ENCODE data around the gene ZNF503. TPM values are rescaled to one million over a fixed set of nuclear protein-coding genes. Genes with fewer than 3 reads are reported as not detected.

The ZNF503 gene
- total and polyA plus RNA-seq, 2 of the 8 experiments (the other 6 are each of a cell fraction or from before 2014, with no cell fraction given): 0.03 to 0.13 TPM

DNA sequence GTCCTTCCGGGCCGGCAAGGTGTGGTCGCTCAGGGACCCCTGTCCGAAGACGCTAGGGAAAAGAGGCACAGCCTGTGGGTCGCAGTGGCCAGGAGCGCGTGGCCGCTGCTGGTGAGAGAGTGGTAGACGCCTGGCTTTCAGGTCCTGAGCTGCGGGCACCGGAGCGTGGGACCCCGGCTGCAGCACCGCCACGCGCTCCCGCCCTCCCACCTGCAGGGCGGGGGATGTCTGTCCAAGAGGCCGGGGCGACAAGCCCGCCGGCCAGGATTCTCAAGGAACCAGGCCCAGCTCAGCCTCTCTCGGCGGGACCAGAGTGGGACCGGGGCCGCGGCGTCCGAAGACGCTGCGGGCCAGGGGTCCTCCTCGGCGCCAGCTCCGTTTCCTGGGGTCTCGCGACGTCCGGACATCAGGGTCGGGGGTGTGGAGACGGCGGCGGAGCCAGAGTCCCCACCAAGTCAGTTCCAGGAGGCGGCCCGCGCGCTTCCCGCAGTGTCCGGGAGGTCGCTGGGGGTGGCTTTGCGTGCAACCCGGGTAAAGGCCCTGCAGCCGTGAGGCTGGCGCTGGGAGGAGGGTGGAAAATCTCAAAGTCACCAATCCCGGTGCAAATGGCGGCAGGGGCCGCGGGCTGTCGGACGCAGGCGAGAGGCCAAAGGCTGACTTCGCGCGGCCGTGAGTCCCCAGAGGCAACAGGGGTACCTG, 5.5 kb downstream of the ZNF503 start:
- DNase-seq (ENCODE audit: low read depth in 1 of 2, low spot score in 2 of 2) (peak in 1 of 2 experiments; percentile 67), FAIRE-seq (no peak)
- Histone ChIP-seq H3K14ac (ENCODE audit: insufficient read length) (no peak overlapping the region), H2BK15ac (ENCODE audit: low read length) (no peak overlapping the region), H3K9me3 (ENCODE audit: insufficient read depth in 2 of 2, low read depth in 1 of 2, low read length in 1 of 2) (no peaks in the 10 kb centered on the region), H3K18ac (ENCODE audit: extremely low read depth, low read length) (peak overlapping the region; percentile 48), H3K9ac (replicated peaks in 1 of 4; ENCODE audit: extremely low read depth in 1 of 4, low read depth in 3 of 4, low read length in 3 of 4) (no peak overlapping the region), H3K23me2 (ENCODE audit: low read depth, low read length) (peaks cover 20% of the 10 kb centered on the region; the same call in 1 of the 2 replicates), H4K8ac (ENCODE audit: extremely low read depth, insufficient read depth, low read length) (peak overlapping the region; percentile 28; the same call in 1 of the 2 replicates), H3K36me3 (ENCODE audit: control insufficient read depth in 2 of 4, insufficient read depth in 4 of 4, low read length in 3 of 4) (peaks cover 0 to 5% (median 0%) of the 10 kb centered on the region in 4 experiments; a peak in 1 of 8 replicates), H3K79me2 (ENCODE audit: control insufficient read depth in 1 of 2, insufficient read depth in 2 of 2, low read length in 2 of 2) (no peaks in the 10 kb centered on the region), H2BK5ac (ENCODE audit: low read depth, low read length) (peak overlapping the region; percentile 5; the same call in 1 of the 2 replicates), H2AK5ac (ENCODE audit: low read depth, low read length) (no peak overlapping the region), H2AFZ (ENCODE audit: low read length) (peak overlapping the region; percentile 80; the same call in 1 of the 2 replicates), H3K23ac (ENCODE audit: insufficient read length) (no peak overlapping the region), H2BK120ac (replicated peaks; ENCODE audit: low read depth, low read length) (no peak overlapping the region), H3K56ac (replicated peaks; ENCODE audit: insufficient read length, low read depth, low read length) (no peak overlapping the region), H3K27me3 (replicated peaks in 1 of 4; ENCODE audit: control insufficient read depth in 3 of 4, extremely low read depth in 1 of 4, insufficient read depth in 3 of 4, low read length in 3 of 4) (peaks cover 71 to 100% (median 82%) of the 10 kb centered on the region in 4 experiments), H3K4me3 (ENCODE audit: extremely low read depth in 1 of 4, insufficient read depth in 2 of 4, low read depth in 3 of 4, low read length in 4 of 4) (peak overlapping the region; percentile 14 to 62 (median 52)), H3K4me2 (ENCODE audit: insufficient read depth in 1 of 2, low read depth in 2 of 2, low read length in 2 of 2) (peak overlapping the region; percentile 67 to 96), H2BK20ac (ENCODE audit: low read length) (no peak overlapping the region), H3K4me1 (replicated peaks in 1 of 4; ENCODE audit: control insufficient read depth in 3 of 4, insufficient read depth in 4 of 4, low read length in 3 of 4) (peaks cover 0 to 45% (median 21%) of the 10 kb centered on the region in 4 experiments; a peak in 6 of 7 replicates), H3K79me1 (ENCODE audit: low read depth, low read length) (no peaks in the 10 kb centered on the region), H3K4ac (replicated peaks; ENCODE audit: insufficient read length, low read depth, low read length) (no peak overlapping the region), H3K27ac (ENCODE audit: low read depth, low read length) (no peak overlapping the region), H2BK12ac (ENCODE audit: low read depth, low read length) (no peak overlapping the region), H4K5ac (ENCODE audit: insufficient read length, low read depth, low read length) (no peak overlapping the region), H4K20me1 (replicated peaks in 1 of 2; ENCODE audit: control insufficient read depth in 1 of 2, insufficient read depth in 2 of 2, low read length in 2 of 2) (peaks cover 5 to 16% of the 10 kb centered on the region in 2 experiments), H4K91ac (replicated peaks; ENCODE audit: insufficient read length, low read length) (no peak overlapping the region)
- POLR2A ChIA-PET (ENCODE audit: partially characterized antibody): interaction anchor here (0.7 to 2.0 kb wide), 5 partner anchors 10 to 147 kb away, joined by 3 to 5 read pairs (median 3); no protein-coding TSS in a partner anchor
- CTCF ChIA-PET (ENCODE audit: partially characterized antibody): interaction anchor here (0.6 to 4.6 kb wide), 32 partner anchors 9 to 1203 kb away, joined by 3 to 25 read pairs (median 3); partner anchors contain the start of gene LRMDA
- 3% methylated on average over 54 of the region's 65 CpGs; no CpG with 5 or more reads in 1 of the 2 experiments for WGBS, 2 experiments (ENCODE audit: extremely low coverage in 1 of 2, insufficient coverage in 1 of 2, insufficient read length in 1 of 2, insufficient replicate concordance in 2 of 2, low coverage in 1 of 2, low lambda C conversion rate in 2 of 2, missing lambda C conversion rate in 1 of 2)
- TF ChIP-seq EZH2 (IDR thresholded peaks at IDR 0.05; ENCODE audit: low read depth, low read length, severe bottlenecking): peak; percentile 99
- TF ChIP-seq KDM4A (IDR thresholded peaks at IDR 0.05; ENCODE audit: low read depth, low read length, severe bottlenecking): peak; percentile 41
- TF ChIP-seq PHF8 (conservative IDR thresholded peaks at IDR 0.05; ENCODE audit: low read depth, low read length): no peak
- TF ChIP-seq CEBPB (IDR thresholded peaks at IDR 0.05; ENCODE audit: low read depth, low read length): no peak
- TF ChIP-seq RXRA (IDR thresholded peaks at IDR 0.05; ENCODE audit: insufficient read depth, low read depth, low read length): no peak
- TF ChIP-seq EGR1 (IDR thresholded peaks at IDR 0.05; ENCODE audit: borderline replicate concordance, low read depth, low read length): no peak
- TF ChIP-seq FOSL1 (IDR thresholded peaks at IDR 0.05; ENCODE audit: insufficient read depth, low read depth, low read length): no peak
- TF ChIP-seq, protein P1, sequence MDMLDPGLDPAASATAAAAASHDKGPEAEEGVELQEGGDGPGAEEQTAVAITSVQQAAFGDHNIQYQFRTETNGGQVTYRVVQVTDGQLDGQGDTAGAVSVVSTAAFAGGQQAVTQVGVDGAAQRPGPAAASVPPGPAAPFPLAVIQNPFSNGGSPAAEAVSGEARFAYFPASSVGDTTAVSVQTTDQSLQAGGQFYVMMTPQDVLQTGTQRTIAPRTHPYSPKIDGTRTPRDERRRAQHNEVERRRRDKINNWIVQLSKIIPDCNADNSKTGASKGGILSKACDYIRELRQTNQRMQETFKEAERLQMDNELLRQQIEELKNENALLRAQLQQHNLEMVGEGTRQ (IDR thresholded peaks at IDR 0.05; ENCODE audit: low read length): no peak
- TF ChIP-seq HDAC6 (IDR thresholded peaks at IDR 0.05; ENCODE audit: low read depth, low read length): no peak
- TF ChIP-seq RFX5 (IDR thresholded peaks at IDR 0.05; ENCODE audit: borderline replicate concordance, low read depth, low read length): no peak
- TF ChIP-seq JUN (IDR thresholded peaks at IDR 0.05; ENCODE audit: low read depth, low read length): no peak
